SU-DHL-6 (cell line): ENCODE results near the gene SYF2.

Experiments
- H2AFZ ChIP-seq: fragments of 200-600 bp; sonication (generic); 2 replicates; pipeline ENCODE4 v1.6.1; 2014; ENCODE audit warnings: low read depth, mild to moderate bottlenecking, moderate library complexity, mixed read lengths, antibody characterized with exemption, low read length; ENCODE audit not compliant: severe bottlenecking
- H3F3A ChIP-seq: fragments of 200-600 bp; shearing (Covaris generic); 2 replicates; pipeline ENCODE4 v1.6.0; 2016; ENCODE audit warnings: antibody characterized with exemption, mild to moderate bottlenecking; ENCODE audit not compliant: insufficient read depth
- H3K27ac ChIP-seq: fragments of 200-600 bp; sonication (generic); 2 replicates; pipeline ENCODE4 v1.5.1; 2016; ENCODE audit warnings: low read depth, mild to moderate bottlenecking, low read length, moderate library complexity, mixed read lengths
- H3K27me3 ChIP-seq: fragments of 200-600 bp; sonication (generic), shearing (Covaris generic); 2 replicates; pipeline ENCODE4 v1.6.0; 2014; ENCODE audit warnings: mild to moderate bottlenecking, low read length
- H3K36me3 ChIP-seq: fragments of 200-600 bp; sonication (generic); 2 replicates; pipeline ENCODE4 v1.6.1; 2014; ENCODE audit warnings: mild to moderate bottlenecking, low read length, mixed read lengths
- H3K4me2 ChIP-seq: fragments of 300-600, 200-600 bp; shearing (Covaris generic), sonication (generic); 2 replicates; pipeline ENCODE4 v1.6.0; 2014; ENCODE audit warnings: low read length, low read depth, mild to moderate bottlenecking; ENCODE audit not compliant: poor library complexity, severe bottlenecking
- H3K4me3 ChIP-seq: fragments of 200-600 bp; sonication (generic); 2 replicates; pipeline ENCODE4 v1.5.1; 2014; ENCODE audit warnings: antibody characterized with exemption, low read length, mild to moderate bottlenecking, mixed read lengths; ENCODE audit not compliant: insufficient read depth, poor library complexity, severe bottlenecking
- H3K79me2 ChIP-seq: fragments of 200-600 bp; sonication (generic); 2 replicates; pipeline ENCODE4 v1.6.1; 2014; ENCODE audit warnings: mild to moderate bottlenecking, low read length, moderate library complexity; ENCODE audit not compliant: insufficient read depth
- H3K9ac ChIP-seq: fragments of 200-600 bp; sonication (generic); 2 replicates; pipeline ENCODE4 v1.7.0; 2014; ENCODE audit warnings: mild to moderate bottlenecking, low read length
- H3K9me2 ChIP-seq: fragments of 200-600 bp; sonication (generic); replicated peaks from 2 replicates; pipeline ENCODE4 v1.6.1; 2014; ENCODE audit warnings: low read length; ENCODE audit not compliant: insufficient read depth
- H3K9me3 ChIP-seq: fragments of 200-600 bp; sonication (generic); 2 replicates; pipeline ENCODE4 v1.6.1; 2014; ENCODE audit warnings: low read length, mixed read lengths; ENCODE audit not compliant: insufficient read depth
- H4K20me1 ChIP-seq: fragments of 200-600 bp; sonication (generic); 2 replicates; pipeline ENCODE4 v1.6.1; 2014; ENCODE audit warnings: low read depth, mild to moderate bottlenecking, antibody characterized with exemption, low read length, moderate library complexity, mixed read lengths
- EZH2phosphoT487 ChIP-seq: fragments of 200-600 bp; sonication (generic), shearing (Covaris generic); conservative IDR thresholded peaks from 2 replicates; pipeline ENCODE4 v1.6.1; 2018; ENCODE audit warnings: mild to moderate bottlenecking, antibody characterized with exemption, low read length, moderate library complexity, mixed read lengths
- TF ChIP-seq, protein P1 (sequence below): fragments of 200-600 bp; sonication (generic); IDR thresholded peaks from one replicate; pipeline ENCODE4 v1.5.1; 2017; ENCODE audit warnings: antibody characterized with exemption, mild to moderate bottlenecking, low read length, moderate library complexity; ENCODE audit not compliant: insufficient read depth, poor library complexity, severe bottlenecking

SYF2 gene

DNA sequence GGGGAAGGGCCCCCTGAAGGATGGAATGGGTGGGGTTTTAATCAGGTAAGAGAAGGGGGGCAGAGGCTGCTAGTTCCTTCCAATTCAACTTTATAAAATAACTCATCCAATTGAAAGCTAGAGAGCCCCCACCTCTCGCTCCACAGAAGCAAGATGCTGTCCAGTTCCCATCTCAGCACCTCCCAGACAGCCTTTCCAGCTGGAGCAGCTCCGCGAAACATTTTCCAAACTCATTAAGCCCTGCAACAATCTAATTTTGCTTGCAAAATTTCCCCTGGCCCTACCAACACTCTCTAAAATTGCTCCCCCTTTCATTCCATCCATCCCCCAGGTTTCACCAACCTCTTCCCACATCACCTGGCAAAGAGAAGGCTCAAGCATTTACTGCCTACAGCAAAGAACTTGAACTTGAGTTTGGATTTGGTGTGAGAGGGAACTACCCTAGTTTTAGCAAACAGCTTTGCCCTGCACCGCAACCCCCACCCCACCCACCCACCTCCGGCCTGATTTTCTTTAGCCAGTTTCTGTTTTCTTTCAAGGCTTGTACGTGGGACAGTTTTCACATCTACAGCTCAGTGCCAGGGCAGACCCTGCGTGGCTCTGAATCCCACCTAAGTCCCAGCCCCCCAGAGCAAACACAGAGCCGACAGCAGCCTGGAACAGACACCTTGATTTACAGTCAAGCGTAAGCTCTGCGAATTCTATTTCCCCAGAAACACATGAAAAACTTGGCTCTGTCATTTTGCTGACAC, 46.7 kb downstream of the SYF2 start:
- H3K4me3 ChIP-seq = no peak overlapping the region
- no peak overlapping the region for H3K4me2 ChIP-seq
- TF ChIP-seq, protein P1, sequence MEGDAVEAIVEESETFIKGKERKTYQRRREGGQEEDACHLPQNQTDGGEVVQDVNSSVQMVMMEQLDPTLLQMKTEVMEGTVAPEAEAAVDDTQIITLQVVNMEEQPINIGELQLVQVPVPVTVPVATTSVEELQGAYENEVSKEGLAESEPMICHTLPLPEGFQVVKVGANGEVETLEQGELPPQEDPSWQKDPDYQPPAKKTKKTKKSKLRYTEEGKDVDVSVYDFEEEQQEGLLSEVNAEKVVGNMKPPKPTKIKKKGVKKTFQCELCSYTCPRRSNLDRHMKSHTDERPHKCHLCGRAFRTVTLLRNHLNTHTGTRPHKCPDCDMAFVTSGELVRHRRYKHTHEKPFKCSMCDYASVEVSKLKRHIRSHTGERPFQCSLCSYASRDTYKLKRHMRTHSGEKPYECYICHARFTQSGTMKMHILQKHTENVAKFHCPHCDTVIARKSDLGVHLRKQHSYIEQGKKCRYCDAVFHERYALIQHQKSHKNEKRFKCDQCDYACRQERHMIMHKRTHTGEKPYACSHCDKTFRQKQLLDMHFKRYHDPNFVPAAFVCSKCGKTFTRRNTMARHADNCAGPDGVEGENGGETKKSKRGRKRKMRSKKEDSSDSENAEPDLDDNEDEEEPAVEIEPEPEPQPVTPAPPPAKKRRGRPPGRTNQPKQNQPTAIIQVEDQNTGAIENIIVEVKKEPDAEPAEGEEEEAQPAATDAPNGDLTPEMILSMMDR = no peak
- TF ChIP-seq EZH2phosphoT487 = no peak
- no peaks in the 10 kb centered on the region for H3K9me3 ChIP-seq
- no peak overlapping the region for H3K27ac ChIP-seq
- no peak overlapping the region for H2AFZ ChIP-seq
- no peaks in the 10 kb centered on the region for H3K36me3 ChIP-seq
- H3K9me2 ChIP-seq = no peaks in the 10 kb centered on the region
- H3K27me3 ChIP-seq = no peaks in the 10 kb centered on the region
- no peaks in the 10 kb centered on the region for H3F3A ChIP-seq
- no peak overlapping the region for H3K9ac ChIP-seq
- no peaks in the 10 kb centered on the region for H3K79me2 ChIP-seq
- H4K20me1 ChIP-seq = no peaks in the 10 kb centered on the region

DNA sequence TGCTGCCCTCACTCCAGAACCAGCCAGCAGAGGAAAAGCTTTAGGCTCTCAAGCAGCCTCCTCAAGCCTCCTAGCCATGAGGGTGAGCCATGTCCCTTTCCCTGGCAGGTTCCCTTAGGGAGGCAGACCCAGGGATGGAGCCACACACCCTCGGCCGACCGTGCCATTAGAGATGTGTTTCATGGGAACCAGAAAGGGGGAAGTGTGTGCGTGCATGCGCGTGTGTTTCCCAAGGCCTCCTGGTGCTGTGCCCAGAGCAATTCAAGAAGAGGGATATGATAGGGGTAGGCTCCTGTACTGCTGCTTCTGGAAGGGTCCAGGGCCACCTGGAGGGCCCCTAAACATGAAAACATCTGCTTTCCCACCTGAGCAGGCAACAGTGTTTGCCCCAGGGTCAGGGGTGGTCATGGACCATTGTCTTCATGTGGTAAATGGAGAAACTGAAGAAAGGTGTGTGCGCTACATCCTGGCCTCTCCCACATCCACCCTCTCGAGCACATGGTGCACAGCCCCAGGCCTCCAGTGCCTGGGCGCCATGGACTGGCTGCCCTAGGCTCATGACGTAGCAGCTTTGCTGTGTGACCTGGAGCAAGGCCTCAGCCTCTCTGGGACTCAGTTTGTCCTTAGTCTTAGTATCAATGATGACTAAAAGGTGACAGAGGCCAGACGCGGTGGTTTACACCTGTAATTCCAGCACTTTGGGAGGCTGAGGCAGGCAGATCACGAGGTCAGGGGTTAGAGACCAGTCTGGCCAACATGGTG, 48.1 kb downstream of the SYF2 start:
- Histone ChIP-seq H3K36me3 (no peaks in the 10 kb centered on the region), H3K9me3 (no peaks in the 10 kb centered on the region), H3K4me3 (no peak overlapping the region), H2AFZ (no peak overlapping the region), H3F3A (no peaks in the 10 kb centered on the region), H3K9ac (no peak overlapping the region), H3K4me2 (no peak overlapping the region), H3K27me3 (no peaks in the 10 kb centered on the region), H3K27ac (no peak overlapping the region), H3K9me2 (no peaks in the 10 kb centered on the region), H3K79me2 (no peaks in the 10 kb centered on the region), H4K20me1 (no peaks in the 10 kb centered on the region)
- TF ChIP-seq, protein P1 = no peak
- no peak for TF ChIP-seq EZH2phosphoT487

DNA sequence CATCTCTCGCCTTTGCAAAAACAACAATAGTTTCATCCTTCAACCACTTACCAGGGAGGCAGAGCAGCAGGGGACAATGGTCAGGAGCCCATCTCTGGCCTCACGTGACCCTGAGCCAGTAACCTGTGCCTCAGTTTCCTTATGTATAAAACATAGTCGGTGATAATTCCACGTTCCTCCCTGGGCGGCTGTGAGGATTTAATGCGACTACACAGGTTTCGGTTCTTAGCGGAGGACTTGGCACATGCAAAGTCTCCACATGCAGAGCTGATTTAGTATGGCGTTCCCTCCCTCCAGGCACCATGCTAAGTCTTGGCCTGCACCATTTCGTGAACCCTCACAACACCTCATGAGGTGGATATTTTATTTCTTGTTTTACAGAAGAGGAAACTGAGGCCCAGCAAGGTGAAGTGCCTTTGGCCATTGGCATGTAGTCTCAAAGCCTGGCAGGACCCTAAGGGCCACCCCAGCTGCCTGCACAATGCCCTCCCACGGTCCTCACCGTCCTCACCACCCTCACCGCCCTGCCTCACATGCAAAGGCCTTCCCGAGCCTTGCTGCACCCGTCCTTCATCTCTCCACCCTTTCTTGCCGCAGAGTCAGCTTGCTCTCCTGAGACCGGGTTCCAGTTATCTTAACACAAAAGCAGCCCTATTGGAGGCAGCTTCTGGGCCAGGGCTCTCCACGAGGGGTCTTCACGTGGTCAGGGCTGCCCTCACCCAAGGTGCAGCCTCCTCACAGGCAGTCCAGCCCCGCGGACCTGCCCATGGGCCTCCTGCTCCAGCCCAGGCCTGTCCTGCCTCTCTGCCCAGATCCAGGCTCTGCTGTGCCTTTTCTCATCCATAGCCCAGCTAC, 48.9 kb downstream of the SYF2 start:
- Histone ChIP-seq H3K4me3 (no peak overlapping the region), H4K20me1 (no peaks in the 10 kb centered on the region), H3K4me2 (no peak overlapping the region), H3K79me2 (no peaks in the 10 kb centered on the region), H3K27me3 (no peaks in the 10 kb centered on the region), H3K36me3 (no peaks in the 10 kb centered on the region), H3K9me3 (no peaks in the 10 kb centered on the region), H3K9me2 (no peaks in the 10 kb centered on the region), H3F3A (no peaks in the 10 kb centered on the region), H3K27ac (no peak overlapping the region), H2AFZ (no peak overlapping the region), H3K9ac (no peak overlapping the region)
- no peak for TF ChIP-seq EZH2phosphoT487
- TF ChIP-seq, protein P1 = no peak
